ENCODE data around the gene GCSAM. TPM values are rescaled to one million over a fixed set of nuclear protein-coding genes. Genes with fewer than 3 reads are reported as not detected.

GCSAM gene
- polyA plus RNA-seq, 1 of the 3 experiments (the other 2 are of a cell fraction) = not detected

DNA sequence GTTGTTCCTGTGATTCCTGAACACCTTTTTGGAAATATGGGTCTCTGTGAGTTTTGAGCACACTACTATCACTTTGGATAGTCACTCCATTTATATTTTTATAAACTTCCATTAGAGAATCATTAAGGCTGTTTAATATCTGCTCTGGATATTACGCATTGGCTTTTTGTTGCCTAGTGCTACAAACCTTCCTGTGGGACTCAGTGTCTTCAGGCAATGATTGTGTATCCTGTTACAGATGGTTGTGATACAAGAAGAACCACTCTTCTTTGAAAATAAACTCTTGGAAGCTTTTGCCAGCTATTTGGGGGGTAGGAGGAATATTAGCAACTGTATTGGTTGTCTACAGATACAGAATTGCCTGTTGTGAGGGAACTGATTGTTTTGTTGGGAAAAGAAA is 15.6 kb downstream of the GCSAM start:
- peaks cover 0 to 20% of the 10 kb centered on the region in 2 experiments for H3K36me3 ChIP-seq (replicated peaks in 1 of 2; ENCODE audit: control insufficient read depth in 1 of 2, insufficient read depth in 2 of 2, low read length in 1 of 2)
- no peaks in the 10 kb centered on the region for H3K9me2 ChIP-seq
- no peak for DNase-seq
- POLR2A ChIA-PET = no interaction called here
- H3K79me2 ChIP-seq (ENCODE audit: insufficient read depth) = no peaks in the 10 kb centered on the region
- CTCF ChIA-PET = interaction anchor here (1.1 kb wide), 1 partner anchor 414 kb away, joined by 4 read pairs; no protein-coding TSS in a partner anchor
- H3K27me3 ChIP-seq (ENCODE audit: insufficient read depth) = no peaks in the 10 kb centered on the region
- H3K9me3 ChIP-seq = no peaks in the 10 kb centered on the region
- H3K4me3 ChIP-seq (ENCODE audit: low read depth in 2 of 2, low read length in 1 of 2) = no peak overlapping the region
- TF ChIP-seq FOXJ3 (CRISPR knock-in tag; IDR thresholded peaks at IDR 0.05) (no peak), EZH2phosphoT487 (IDR thresholded peaks at IDR 0.05; ENCODE audit: borderline replicate concordance, low read depth) (no peak), FOSL2 (IDR thresholded peaks at IDR 0.05; ENCODE audit: borderline replicate concordance, low read depth) (no peak), EP300 (IDR thresholded peaks at IDR 0.05; ENCODE audit: borderline replicate concordance in 1 of 2, low read depth in 1 of 2, low read length in 1 of 2) (no peak), SMC3 (IDR thresholded peaks at IDR 0.05; ENCODE audit: low read depth, low read length) (no peak), SIN3A (IDR thresholded peaks at IDR 0.05; ENCODE audit: borderline replicate concordance, low read depth, low read length) (no peak), FOXM1 (IDR thresholded peaks at IDR 0.05; ENCODE audit: low read depth) (no peak), RFX5 (IDR thresholded peaks at IDR 0.05; ENCODE audit: low read length) (no peak), RAD21 (IDR thresholded peaks at IDR 0.05; ENCODE audit: low read length) (no peak), GABPA (IDR thresholded peaks at IDR 0.05; ENCODE audit: low read depth) (no peak), NRF1 (IDR thresholded peaks at IDR 0.05; ENCODE audit: low read depth, low read length) (no peak), CHD2 (IDR thresholded peaks at IDR 0.05; ENCODE audit: low read length, partially characterized antibody) (no peak), MXI1 (IDR thresholded peaks at IDR 0.05; ENCODE audit: low read depth, low read length) (no peak), YY1 (IDR thresholded peaks at IDR 0.05; ENCODE audit: low read depth) (no peak)
- TF ChIP-seq, protein P1, sequence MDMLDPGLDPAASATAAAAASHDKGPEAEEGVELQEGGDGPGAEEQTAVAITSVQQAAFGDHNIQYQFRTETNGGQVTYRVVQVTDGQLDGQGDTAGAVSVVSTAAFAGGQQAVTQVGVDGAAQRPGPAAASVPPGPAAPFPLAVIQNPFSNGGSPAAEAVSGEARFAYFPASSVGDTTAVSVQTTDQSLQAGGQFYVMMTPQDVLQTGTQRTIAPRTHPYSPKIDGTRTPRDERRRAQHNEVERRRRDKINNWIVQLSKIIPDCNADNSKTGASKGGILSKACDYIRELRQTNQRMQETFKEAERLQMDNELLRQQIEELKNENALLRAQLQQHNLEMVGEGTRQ (IDR thresholded peaks at IDR 0.05; ENCODE audit: borderline replicate concordance, low read depth, low read length) = no peak
- TF ChIP-seq, protein P2, sequence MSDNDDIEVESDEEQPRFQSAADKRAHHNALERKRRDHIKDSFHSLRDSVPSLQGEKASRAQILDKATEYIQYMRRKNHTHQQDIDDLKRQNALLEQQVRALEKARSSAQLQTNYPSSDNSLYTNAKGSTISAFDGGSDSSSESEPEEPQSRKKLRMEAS (IDR thresholded peaks at IDR 0.05; ENCODE audit: low read depth) = no peak
- TF ChIP-seq, protein P3, sequence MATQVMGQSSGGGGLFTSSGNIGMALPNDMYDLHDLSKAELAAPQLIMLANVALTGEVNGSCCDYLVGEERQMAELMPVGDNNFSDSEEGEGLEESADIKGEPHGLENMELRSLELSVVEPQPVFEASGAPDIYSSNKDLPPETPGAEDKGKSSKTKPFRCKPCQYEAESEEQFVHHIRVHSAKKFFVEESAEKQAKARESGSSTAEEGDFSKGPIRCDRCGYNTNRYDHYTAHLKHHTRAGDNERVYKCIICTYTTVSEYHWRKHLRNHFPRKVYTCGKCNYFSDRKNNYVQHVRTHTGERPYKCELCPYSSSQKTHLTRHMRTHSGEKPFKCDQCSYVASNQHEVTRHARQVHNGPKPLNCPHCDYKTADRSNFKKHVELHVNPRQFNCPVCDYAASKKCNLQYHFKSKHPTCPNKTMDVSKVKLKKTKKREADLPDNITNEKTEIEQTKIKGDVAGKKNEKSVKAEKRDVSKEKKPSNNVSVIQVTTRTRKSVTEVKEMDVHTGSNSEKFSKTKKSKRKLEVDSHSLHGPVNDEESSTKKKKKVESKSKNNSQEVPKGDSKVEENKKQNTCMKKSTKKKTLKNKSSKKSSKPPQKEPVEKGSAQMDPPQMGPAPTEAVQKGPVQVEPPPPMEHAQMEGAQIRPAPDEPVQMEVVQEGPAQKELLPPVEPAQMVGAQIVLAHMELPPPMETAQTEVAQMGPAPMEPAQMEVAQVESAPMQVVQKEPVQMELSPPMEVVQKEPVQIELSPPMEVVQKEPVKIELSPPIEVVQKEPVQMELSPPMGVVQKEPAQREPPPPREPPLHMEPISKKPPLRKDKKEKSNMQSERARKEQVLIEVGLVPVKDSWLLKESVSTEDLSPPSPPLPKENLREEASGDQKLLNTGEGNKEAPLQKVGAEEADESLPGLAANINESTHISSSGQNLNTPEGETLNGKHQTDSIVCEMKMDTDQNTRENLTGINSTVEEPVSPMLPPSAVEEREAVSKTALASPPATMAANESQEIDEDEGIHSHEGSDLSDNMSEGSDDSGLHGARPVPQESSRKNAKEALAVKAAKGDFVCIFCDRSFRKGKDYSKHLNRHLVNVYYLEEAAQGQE (IDR thresholded peaks at IDR 0.05; ENCODE audit: low read depth, low read length) = no peak
- TF ChIP-seq, protein P4, sequence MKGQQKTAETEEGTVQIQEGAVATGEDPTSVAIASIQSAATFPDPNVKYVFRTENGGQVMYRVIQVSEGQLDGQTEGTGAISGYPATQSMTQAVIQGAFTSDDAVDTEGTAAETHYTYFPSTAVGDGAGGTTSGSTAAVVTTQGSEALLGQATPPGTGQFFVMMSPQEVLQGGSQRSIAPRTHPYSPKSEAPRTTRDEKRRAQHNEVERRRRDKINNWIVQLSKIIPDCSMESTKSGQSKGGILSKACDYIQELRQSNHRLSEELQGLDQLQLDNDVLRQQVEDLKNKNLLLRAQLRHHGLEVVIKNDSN (IDR thresholded peaks at IDR 0.05; ENCODE audit: borderline replicate concordance, low read depth) = no peak
- TF ChIP-seq, protein P5, sequence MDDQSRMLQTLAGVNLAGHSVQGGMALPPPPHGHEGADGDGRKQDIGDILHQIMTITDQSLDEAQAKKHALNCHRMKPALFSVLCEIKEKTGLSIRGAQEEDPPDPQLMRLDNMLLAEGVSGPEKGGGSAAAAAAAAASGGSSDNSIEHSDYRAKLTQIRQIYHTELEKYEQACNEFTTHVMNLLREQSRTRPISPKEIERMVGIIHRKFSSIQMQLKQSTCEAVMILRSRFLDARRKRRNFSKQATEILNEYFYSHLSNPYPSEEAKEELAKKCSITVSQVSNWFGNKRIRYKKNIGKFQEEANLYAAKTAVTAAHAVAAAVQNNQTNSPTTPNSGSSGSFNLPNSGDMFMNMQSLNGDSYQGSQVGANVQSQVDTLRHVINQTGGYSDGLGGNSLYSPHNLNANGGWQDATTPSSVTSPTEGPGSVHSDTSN (IDR thresholded peaks at IDR 0.05) = no peak
- TF ChIP-seq, protein P6, sequence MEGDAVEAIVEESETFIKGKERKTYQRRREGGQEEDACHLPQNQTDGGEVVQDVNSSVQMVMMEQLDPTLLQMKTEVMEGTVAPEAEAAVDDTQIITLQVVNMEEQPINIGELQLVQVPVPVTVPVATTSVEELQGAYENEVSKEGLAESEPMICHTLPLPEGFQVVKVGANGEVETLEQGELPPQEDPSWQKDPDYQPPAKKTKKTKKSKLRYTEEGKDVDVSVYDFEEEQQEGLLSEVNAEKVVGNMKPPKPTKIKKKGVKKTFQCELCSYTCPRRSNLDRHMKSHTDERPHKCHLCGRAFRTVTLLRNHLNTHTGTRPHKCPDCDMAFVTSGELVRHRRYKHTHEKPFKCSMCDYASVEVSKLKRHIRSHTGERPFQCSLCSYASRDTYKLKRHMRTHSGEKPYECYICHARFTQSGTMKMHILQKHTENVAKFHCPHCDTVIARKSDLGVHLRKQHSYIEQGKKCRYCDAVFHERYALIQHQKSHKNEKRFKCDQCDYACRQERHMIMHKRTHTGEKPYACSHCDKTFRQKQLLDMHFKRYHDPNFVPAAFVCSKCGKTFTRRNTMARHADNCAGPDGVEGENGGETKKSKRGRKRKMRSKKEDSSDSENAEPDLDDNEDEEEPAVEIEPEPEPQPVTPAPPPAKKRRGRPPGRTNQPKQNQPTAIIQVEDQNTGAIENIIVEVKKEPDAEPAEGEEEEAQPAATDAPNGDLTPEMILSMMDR (IDR thresholded peaks at IDR 0.05) = no peak
- H4K20me1 ChIP-seq (ENCODE audit: insufficient read depth) = no peaks in the 10 kb centered on the region
- no peaks in the 10 kb centered on the region; a peak in 1 of 4 replicates for H3K4me1 ChIP-seq (ENCODE audit: control insufficient read depth in 1 of 2, insufficient read depth in 2 of 2, low read depth in 1 of 2, low read length in 1 of 2)
- no peak overlapping the region for H3K4me2 ChIP-seq
- no peak overlapping the region for H3K27ac ChIP-seq (ENCODE audit: low read depth in 2 of 2, low read length in 1 of 2)
- 100% methylated on average over 1 of the region's 1 CpG for WGBS (ENCODE audit: low lambda C conversion rate)
- no peak overlapping the region for H3K9ac ChIP-seq
- H3F3A ChIP-seq (replicated peaks; ENCODE audit: insufficient read depth) = no peaks in the 10 kb centered on the region
- no peak overlapping the region for H2AFZ ChIP-seq (ENCODE audit: low read depth)

Measured in SK-N-SH (cell line).